ENCODE measurements around the gene FOXO1. TPM values are rescaled to one million over a fixed set of nuclear protein-coding genes. Genes with fewer than 3 reads are reported as not detected.

FOXO1 gene
- total RNA-seq, 1 donor from 2014 or later: 10.4 TPM

GRCh38 chr13:40667622-40667978 lies 1.2 kb upstream of the FOXO1 start:
- Histone ChIP-seq H3K27ac (ENCODE audit: low read depth, low read length) (no peak overlapping the region), H4K20me1 (ENCODE audit: insufficient read depth, low read length) (peaks cover 8% of the 10 kb centered on the region), H3K4me3 (ENCODE audit: insufficient read depth, low read depth, low read length) (peak overlapping the region; percentile 72), H3K36me3 (ENCODE audit: insufficient read depth, low read length) (no peaks in the 10 kb centered on the region), H3K9me3 (ENCODE audit: insufficient read depth, low read depth, low read length) (no peaks in the 10 kb centered on the region), H2AFZ (ENCODE audit: low read depth, low read length) (peak overlapping the region; percentile 71), H3K4me1 (ENCODE audit: insufficient read depth, low read length) (peaks cover 27% of the 10 kb centered on the region), H3K79me2 (ENCODE audit: insufficient read depth, low read length) (peaks cover 12% of the 10 kb centered on the region), H3K27me3 (ENCODE audit: insufficient read depth, low read length) (no peaks in the 10 kb centered on the region), H3K4me2 (ENCODE audit: low read length) (peak overlapping the region; percentile 96), H3K9ac (ENCODE audit: low read length) (peak overlapping the region; percentile 83)
- H3K36me3 Mint-ChIP-seq (ENCODE audit: low read depth, unreplicated experiment): no peaks in the 10 kb centered on the region
- H3K27me3 Mint-ChIP-seq (ENCODE audit: low read depth, unreplicated experiment): no peaks in the 10 kb centered on the region
- peaks cover 21% of the 10 kb centered on the region for H3K4me1 Mint-ChIP-seq (ENCODE audit: low read depth, unreplicated experiment)
- H3K27ac Mint-ChIP-seq (ENCODE audit: unreplicated experiment): no peak overlapping the region
- TF ChIP-seq, protein P1, sequence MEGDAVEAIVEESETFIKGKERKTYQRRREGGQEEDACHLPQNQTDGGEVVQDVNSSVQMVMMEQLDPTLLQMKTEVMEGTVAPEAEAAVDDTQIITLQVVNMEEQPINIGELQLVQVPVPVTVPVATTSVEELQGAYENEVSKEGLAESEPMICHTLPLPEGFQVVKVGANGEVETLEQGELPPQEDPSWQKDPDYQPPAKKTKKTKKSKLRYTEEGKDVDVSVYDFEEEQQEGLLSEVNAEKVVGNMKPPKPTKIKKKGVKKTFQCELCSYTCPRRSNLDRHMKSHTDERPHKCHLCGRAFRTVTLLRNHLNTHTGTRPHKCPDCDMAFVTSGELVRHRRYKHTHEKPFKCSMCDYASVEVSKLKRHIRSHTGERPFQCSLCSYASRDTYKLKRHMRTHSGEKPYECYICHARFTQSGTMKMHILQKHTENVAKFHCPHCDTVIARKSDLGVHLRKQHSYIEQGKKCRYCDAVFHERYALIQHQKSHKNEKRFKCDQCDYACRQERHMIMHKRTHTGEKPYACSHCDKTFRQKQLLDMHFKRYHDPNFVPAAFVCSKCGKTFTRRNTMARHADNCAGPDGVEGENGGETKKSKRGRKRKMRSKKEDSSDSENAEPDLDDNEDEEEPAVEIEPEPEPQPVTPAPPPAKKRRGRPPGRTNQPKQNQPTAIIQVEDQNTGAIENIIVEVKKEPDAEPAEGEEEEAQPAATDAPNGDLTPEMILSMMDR (IDR thresholded peaks at IDR 0.05; ENCODE audit: insufficient read depth, low read depth, low read length): no peak
- no peak for TF ChIP-seq EZH2 (IDR thresholded peaks at IDR 0.05; ENCODE audit: insufficient read depth, low read length)
- peak overlapping the region; percentile 84 for H3K4me3 Mint-ChIP-seq (ENCODE audit: unreplicated experiment)
- DNase-seq (ENCODE audit: low read depth): no peak
- no peaks in the 10 kb centered on the region for H3K9me3 Mint-ChIP-seq (ENCODE audit: unreplicated experiment)
- no peak for FAIRE-seq

GRCh38 chr13:40666933-40667621 lies 636 bp upstream of the FOXO1 start:
- H3K9me3 Mint-ChIP-seq (ENCODE audit: unreplicated experiment): no peaks in the 10 kb centered on the region
- peak overlapping the region; percentile 83 for H3K9ac ChIP-seq (ENCODE audit: low read length)
- H3K4me3 ChIP-seq (ENCODE audit: insufficient read depth, low read depth, low read length): peak overlapping the region; percentile 72
- no peak for DNase-seq (ENCODE audit: low read depth)
- peak overlapping the region; percentile 96 for H3K4me2 ChIP-seq (ENCODE audit: low read length)
- H3K27me3 Mint-ChIP-seq (ENCODE audit: low read depth, unreplicated experiment): no peaks in the 10 kb centered on the region
- TF ChIP-seq EZH2 (IDR thresholded peaks at IDR 0.05; ENCODE audit: insufficient read depth, low read length): no peak
- TF ChIP-seq, protein P1 (IDR thresholded peaks at IDR 0.05; ENCODE audit: insufficient read depth, low read depth, low read length): no peak
- H3K4me3 Mint-ChIP-seq (ENCODE audit: unreplicated experiment): peak overlapping the region; percentile 84
- H3K27ac ChIP-seq (ENCODE audit: low read depth, low read length): peak overlapping the region; percentile 45
- no peaks in the 10 kb centered on the region for H3K27me3 ChIP-seq (ENCODE audit: insufficient read depth, low read length)
- H3K36me3 Mint-ChIP-seq (ENCODE audit: low read depth, unreplicated experiment): no peaks in the 10 kb centered on the region
- peaks cover 11% of the 10 kb centered on the region for H4K20me1 ChIP-seq (ENCODE audit: insufficient read depth, low read length)
- H2AFZ ChIP-seq (ENCODE audit: low read depth, low read length): peak overlapping the region; percentile 71
- no peak overlapping the region for H3K27ac Mint-ChIP-seq (ENCODE audit: unreplicated experiment)
- H3K36me3 ChIP-seq (ENCODE audit: insufficient read depth, low read length): no peaks in the 10 kb centered on the region
- H3K4me1 ChIP-seq (ENCODE audit: insufficient read depth, low read length): peaks cover 22% of the 10 kb centered on the region
- H3K9me3 ChIP-seq (ENCODE audit: insufficient read depth, low read depth, low read length): no peaks in the 10 kb centered on the region
- H3K79me2 ChIP-seq (ENCODE audit: insufficient read depth, low read length): peaks cover 12% of the 10 kb centered on the region
- peaks cover 20% of the 10 kb centered on the region for H3K4me1 Mint-ChIP-seq (ENCODE audit: low read depth, unreplicated experiment)
- no peak for FAIRE-seq

All from astrocyte (in vitro differentiated cells and primary cell).